Superior temporal gyrus (tissue), 1 donor: ENCODE data around the gene MGAT3.
"Not testable (repeated sequence)": the region's sequence is repeated elsewhere in the genome, so short reads cannot be mapped to it uniquely, and the experiment has no call there.

Experiments used
- DNase-seq: peaks from one replicate; pipeline ENCODE4 v3.0.0-alpha.2; 2016; ENCODE audit errors: extremely low spot score

Gene MGAT3

GRCh38 chr22:39490135-39490798, 33.5 kb downstream of the MGAT3 start:
- DNase-seq: peak; percentile 86

- no peak for DNase-seq
Observed at GRCh38 chr22:39490966-39491680, 34.3 kb downstream of the MGAT3 start.

- no peak for DNase-seq
Observed at GRCh38 chr22:39491696-39492095, 34.9 kb downstream of the MGAT3 start.

- no peak for DNase-seq
Observed at GRCh38 chr22:39492186-39492585, 35.4 kb downstream of the MGAT3 start.

GRCh38 chr22:39493759-39494158, 36.9 kb downstream of the MGAT3 start:
- DNase-seq: no peak

GRCh38 chr22:39494471-39495120, 37.8 kb downstream of the MGAT3 start:
- no peak for DNase-seq

- peak; percentile 95 for DNase-seq
Observed at GRCh38 chr22:39496131-39496838, 39.5 kb downstream of the MGAT3 start.

GRCh38 chr22:39497429-39497828, 40.6 kb downstream of the MGAT3 start:
- no peak for DNase-seq

- DNase-seq: no peak
Observed at GRCh38 chr22:39498368-39498767, 41.6 kb downstream of the MGAT3 start.

- peak; percentile 75 for DNase-seq
Observed at GRCh38 chr22:39498802-39499201, 42.0 kb downstream of the MGAT3 start.

GRCh38 chr22:39500101-39500500, 43.3 kb downstream of the MGAT3 start:
- DNase-seq: no peak

- no peak for DNase-seq
Observed at GRCh38 chr22:39501644-39502108, 44.9 kb downstream of the MGAT3 start.

GRCh38 chr22:39502109-39502788, 45.4 kb downstream of the MGAT3 start, which contains the start of gene MIEF1:
TSS of gene MIEF1 (plus strand) at chr22:39502290. CDS start at chr22:39511295, 9,005 bp downstream.
- peak; percentile 97 for DNase-seq

- no peak for DNase-seq
Observed at GRCh38 chr22:39502789-39503409, 46.1 kb downstream of the MGAT3 start.

- DNase-seq: no peak
Observed at GRCh38 chr22:39503630-39504029, 46.8 kb downstream of the MGAT3 start.

- no peak for DNase-seq
Observed at GRCh38 chr22:39504071-39504470, 47.3 kb downstream of the MGAT3 start.

GRCh38 chr22:39507021-39507420, 50.2 kb downstream of the MGAT3 start:
- DNase-seq: not testable (repeated sequence)

GRCh38 chr22:39508393-39508792, 51.6 kb downstream of the MGAT3 start:
- DNase-seq: no peak

- DNase-seq: no peak
Observed at GRCh38 chr22:39510529-39511149, 53.8 kb downstream of the MGAT3 start.

- no peak for DNase-seq
Observed at GRCh38 chr22:39511226-39511625, 54.4 kb downstream of the MGAT3 start.
